GM12878 (cell line): Measurements from ENCODE around the gene C11orf42. TPM values are rescaled to one million over a fixed set of nuclear protein-coding genes. Genes with fewer than 3 reads are reported as not detected.

Experiments used
- ATAC-seq: fragments of 200-7000 bp; cut with Tn5 transposase; 3 replicates; pipeline ENCODE4 v1.9.1; 2020; ENCODE audit warnings: mild to moderate bottlenecking, moderate library complexity
- BruUV-seq: library from RNA; stranded (reverse); fragments of 400-500 nt; replicated peaks from 2 replicates; lab custom pipeline; 2021; lab: Mats Ljungman, UMichigan
- CTCF ChIA-PET: fragments of 300-600 bp; sonication (Branson Sonifier 250); formaldehyde crosslinking; extraction: SDS; loops from one replicate; lab custom pipeline; 2021; ENCODE audit warnings: inconsistent platforms; lab: Yijun Ruan, JAX
- POLR2A ChIA-PET: fragments of 350-600 bp; formaldehyde crosslinking; extraction: SDS; loops from one replicate; lab custom pipeline; 2021; ENCODE audit warnings: inconsistent platforms; lab: Charles Lee
- RAD21 ChIA-PET: fragments of 300-600 bp; sonication (Branson Sonifier 250); formaldehyde crosslinking; loops from one replicate; lab custom pipeline; 2023; ENCODE audit warnings: antibody characterized with exemption; ENCODE audit not compliant: unreplicated experiment; lab: Charles Lee
- SMC1A ChIA-PET: fragments of 300-600 bp; sonication (Branson Sonifier 250); formaldehyde crosslinking; loops from one replicate; lab custom pipeline; 2023; ENCODE audit not compliant: unreplicated experiment, uncharacterized antibody; lab: Charles Lee
- DNase-seq: peaks from one replicate; pipeline ENCODE4 v3.0.0-alpha.2; 2011; ENCODE audit warnings: low read depth, low spot score
- FAIRE-seq: peaks from 3 replicates; lab custom pipeline; 2011; peaks lifted over from hg19 to GRCh38; lab: Jason Lieb, UNC
- H2AFZ ChIP-seq: 2 replicates; pipeline ENCODE4 v1.6.0; 2011; ENCODE audit warnings: low read depth, low read length, control low read depth; ENCODE audit not compliant: control insufficient read depth
- H3K27ac ChIP-seq: 2 replicates; pipeline ENCODE4 v1.5.1; 2011; ENCODE audit warnings: control low read depth; ENCODE audit not compliant: control insufficient read depth, insufficient read depth
- H3K27me3 ChIP-seq, 2 experiments: replicated peaks in 1 of 2; 2 replicates each; pipeline versions ENCODE4 v1.6.0 to v1.6.1; 2011; ENCODE audit warnings: low read length in 1 of 2; ENCODE audit not compliant: control insufficient read depth in 2 of 2, insufficient read depth in 2 of 2
- H3K36me3 ChIP-seq, 2 experiments: 2 replicates each; pipeline ENCODE4 v1.5.1; 2011; ENCODE audit warnings: low read length in 1 of 2; ENCODE audit not compliant: control insufficient read depth in 2 of 2, insufficient read depth in 2 of 2
- H3K4me1 ChIP-seq: 2 replicates; pipeline ENCODE4 v1.6.1; 2011; ENCODE audit warnings: mild to moderate bottlenecking, low read length, moderate library complexity, mixed read lengths; ENCODE audit not compliant: control insufficient read depth, insufficient read depth
- H3K4me2 ChIP-seq: 2 replicates; pipeline ENCODE4 v1.6.0; 2011; ENCODE audit warnings: control low read depth; ENCODE audit not compliant: control insufficient read depth, insufficient read depth
- H3K4me3 ChIP-seq: fragments of 200-600 bp; sonication (generic); 2 replicates; pipeline ENCODE4 v1.5.1; 2016
- H3K79me2 ChIP-seq: 2 replicates; pipeline ENCODE4 v1.6.0; 2011; ENCODE audit warnings: low read length; ENCODE audit not compliant: control insufficient read depth, insufficient read depth
- H3K9ac ChIP-seq: 2 replicates; pipeline ENCODE4 v1.8.0; 2011; ENCODE audit warnings: low read length, control low read depth, mixed read lengths; ENCODE audit not compliant: control insufficient read depth, insufficient read depth
- H3K9me3 ChIP-seq: replicated peaks from 3 replicates; pipeline ENCODE4 v1.5.1; 2011; ENCODE audit warnings: mild to moderate bottlenecking, low read length; ENCODE audit not compliant: control insufficient read depth, insufficient read depth
- H4K20me1 ChIP-seq: 2 replicates; pipeline ENCODE4 v1.6.0; 2011; ENCODE audit not compliant: control insufficient read depth, insufficient read depth
- BCL11A ChIP-seq: IDR thresholded peaks from 2 replicates; pipeline ENCODE4 v1.6.1; 2011; ENCODE audit warnings: low read depth, low read length
- POLR2AphosphoS2 ChIP-seq: IDR thresholded peaks from 2 replicates; pipeline ENCODE4 v1.6.1; 2011; ENCODE audit warnings: low read depth, mild to moderate bottlenecking, low read length, improper control_type of control experiment, moderate library complexity
- SREBF2 ChIP-seq: IDR thresholded peaks from 2 replicates; pipeline ENCODE4 v1.6.1; 2012; ENCODE audit warnings: mild to moderate bottlenecking, low read length
- ZBTB11 ChIP-seq: fragments of 450-650 bp; formaldehyde crosslinking; IDR thresholded peaks from 2 replicates; pipeline ENCODE4 v1.5.0; 2022; ENCODE audit warnings: mild to moderate bottlenecking, missing genetic modification characterization
- WGBS: methylation state at CpG from one replicate; pipeline ENCODE4 v1.1.6; 2016; ENCODE audit warnings: low lambda C conversion rate; ENCODE audit not compliant: insufficient replicate concordance, insufficient coverage; ENCODE audit errors: missing lambda C conversion rate; 5-methylcytosine and 5-hydroxymethylcytosine counted together
- in situ Hi-C: fragments of 300-500 bp; cut with MboI; formaldehyde crosslinking; loops from 9 replicates; pipeline ENCODE4 v1.14.3; 2018; ENCODE audit warnings: mixed read lengths
- intact Hi-C: fragments of 100-400 bp; cut with micrococcal nuclease; formaldehyde crosslinking; loops from one replicate; pipeline ENCODE4 v1.14.2; 2022; ENCODE audit not compliant: unreplicated experiment
- polyA plus RNA-seq, 11 experiments: library from polyadenylated mRNA; depleted of rRNA in 4 of 11; unstranded in 6 of 11; stranded (reverse) in 5 of 11; fragments of >200 nt; fragmentation: Nextera tagmentation in 4 of 11; fragmentation: Illumina TruSeq in 1 of 11; extraction: Ambion mirVana in 4 of 11; extraction: Trizol in 1 of 11; gene quantifications; 1 replicate in 1 of 11; 2 replicates in 10 of 11; pipeline versions ENCODE4 v1.2.1 to v1.2.3, GENCODE V29; 2011 to 2016; ENCODE audit warnings: inconsistent platforms in 2 of 11, missing spikeins in 2 of 11, low read depth in 1 of 11
- total RNA-seq, 4 experiments: library from RNA; depleted of rRNA in 3 of 4; stranded (reverse); fragments of >200 nt in 3 of 4; fragmentation: Illumina TruSeq in 1 of 4; extraction: Trizol in 1 of 4; gene quantifications; 2 replicates each; pipeline versions ENCODE4 v1.2.1 to v1.2.3, GENCODE V29; 2013 to 2021
- TF ChIP-seq, protein P1 (sequence below): fragments of 450-650 bp; IDR thresholded peaks from 2 replicates; pipeline ENCODE4 v1.6.1; 2018; ENCODE audit warnings: mild to moderate bottlenecking, low read depth, moderate library complexity; ENCODE audit not compliant: partially characterized antibody

Gene C11orf42
- total and polyA plus RNA-seq, 10 of the 15 experiments (the other 5 are each of a cell fraction or from before 2014, with no cell fraction given), result 0.19 TPM; not detected in 9

DNA sequence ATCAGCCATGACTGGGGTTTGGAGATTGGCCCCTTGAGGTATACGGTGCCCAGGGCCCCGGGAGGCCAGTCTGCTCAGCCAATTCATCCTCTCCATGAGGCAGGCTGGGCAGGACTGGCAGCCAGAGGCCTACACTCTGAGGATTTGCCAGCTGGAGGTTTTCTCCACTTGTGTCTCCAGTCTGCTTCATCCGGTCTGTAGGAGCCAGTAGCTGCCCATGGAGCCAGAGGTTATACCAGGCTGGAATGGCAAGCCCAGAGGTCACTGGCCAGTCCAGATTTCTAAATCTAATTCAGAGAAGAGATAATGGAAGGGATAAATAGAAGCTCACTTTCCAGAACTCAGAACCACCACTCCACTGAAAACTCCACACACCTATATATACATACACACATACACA is 19.1 kb downstream of the C11orf42 start (continued):
- TF ChIP-seq ZBTB11 (CRISPR knock-in tag), result no peak

GRCh38 chr11:6225024-6225423 is 19.7 kb downstream of the C11orf42 start:
- Histone ChIP-seq H3K79me2 (peaks cover 5% of the 10 kb centered on the region), H2AFZ (no peak overlapping the region), H4K20me1 (no peaks in the 10 kb centered on the region), H3K9ac (no peak overlapping the region), H3K9me3 (no peaks in the 10 kb centered on the region; the same call in 2 of the 3 replicates), H3K4me3 (no peak overlapping the region), H3K27ac (no peak overlapping the region), H3K36me3 (peaks cover 15 to 17% of the 10 kb centered on the region in 2 experiments), H3K4me2 (no peak overlapping the region), H3K27me3 (no peaks in the 10 kb centered on the region), H3K4me1 (no peaks in the 10 kb centered on the region; the same call in 1 of the 2 replicates)
- intact Hi-C loops, result no loop called here
- 65% methylated on average over 1 of the region's 1 CpG for WGBS
- no peak for TF ChIP-seq BCL11A
- TF ChIP-seq SREBF2, result no peak
- TF ChIP-seq POLR2AphosphoS2, result no peak
- TF ChIP-seq, protein P1, sequence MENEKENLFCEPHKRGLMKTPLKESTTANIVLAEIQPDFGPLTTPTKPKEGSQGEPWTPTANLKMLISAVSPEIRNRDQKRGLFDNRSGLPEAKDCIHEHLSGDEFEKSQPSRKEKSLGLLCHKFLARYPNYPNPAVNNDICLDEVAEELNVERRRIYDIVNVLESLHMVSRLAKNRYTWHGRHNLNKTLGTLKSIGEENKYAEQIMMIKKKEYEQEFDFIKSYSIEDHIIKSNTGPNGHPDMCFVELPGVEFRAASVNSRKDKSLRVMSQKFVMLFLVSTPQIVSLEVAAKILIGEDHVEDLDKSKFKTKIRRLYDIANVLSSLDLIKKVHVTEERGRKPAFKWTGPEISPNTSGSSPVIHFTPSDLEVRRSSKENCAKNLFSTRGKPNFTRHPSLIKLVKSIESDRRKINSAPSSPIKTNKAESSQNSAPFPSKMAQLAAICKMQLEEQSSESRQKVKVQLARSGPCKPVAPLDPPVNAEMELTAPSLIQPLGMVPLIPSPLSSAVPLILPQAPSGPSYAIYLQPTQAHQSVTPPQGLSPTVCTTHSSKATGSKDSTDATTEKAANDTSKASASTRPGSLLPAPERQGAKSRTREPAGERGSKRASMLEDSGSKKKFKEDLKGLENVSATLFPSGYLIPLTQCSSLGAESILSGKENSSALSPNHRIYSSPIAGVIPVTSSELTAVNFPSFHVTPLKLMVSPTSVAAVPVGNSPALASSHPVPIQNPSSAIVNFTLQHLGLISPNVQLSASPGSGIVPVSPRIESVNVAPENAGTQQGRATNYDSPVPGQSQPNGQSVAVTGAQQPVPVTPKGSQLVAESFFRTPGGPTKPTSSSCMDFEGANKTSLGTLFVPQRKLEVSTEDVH, result no peak
- in situ Hi-C loops, result no loop called here
- no TSS peak for BruUV-seq
- no peak for FAIRE-seq
- ChIA-PET SMC1A (interaction anchor here (0.6 to 1.4 kb wide), 2 partner anchors 9 to 169 kb away, joined by 3 to 5 read pairs; no protein-coding TSS in a partner anchor), POLR2A (interaction anchor here (1.5 kb wide), 1 partner anchor 10 kb away, joined by 3 read pairs; no protein-coding TSS in a partner anchor), CTCF (interaction anchor here (0.5 to 1.5 kb wide), 2 partner anchors 26 to 126 kb away, joined by 3 read pairs; no protein-coding TSS in a partner anchor), RAD21 (no interaction called here)
- ATAC-seq, result no peak
- no peak for DNase-seq
